Caco-2 (cell line): ENCODE measurements around the gene GALK2. TPM values are rescaled to one million over a fixed set of nuclear protein-coding genes. Genes with fewer than 3 reads are reported as not detected.
"Not testable (repeated sequence)": the region's sequence is repeated elsewhere in the genome, so short reads cannot be mapped to it uniquely, and the experiment has no call there.

ENCODE experiments used
- BruUV-seq: library from RNA; stranded (reverse); fragments of 400-500 nt; replicated peaks from 2 replicates; lab custom pipeline; 2021; lab: Mats Ljungman, UMichigan
- CTCF ChIA-PET: fragments of 300-600 bp; sonication (Branson Sonifier 250); formaldehyde crosslinking; loops from one replicate; lab custom pipeline; 2022; ENCODE audit warnings: antibody characterized with exemption; lab: Charles Lee
- POLR2A ChIA-PET: fragments of 300-600 bp; sonication (Branson Sonifier 250); formaldehyde crosslinking; loops from one replicate; lab custom pipeline; 2022; ENCODE audit warnings: antibody characterized with exemption; lab: Charles Lee
- DNase-seq, 2 experiments: peaks; one replicate each; pipeline versions ENCODE4 v3.0.0 to v3.0.0-alpha.2; 2020 to 2022
- H3K27me3 ChIP-seq: replicated peaks from 2 replicates; pipeline ENCODE4 v1.6.0; 2011; ENCODE audit warnings: low read length; ENCODE audit not compliant: control insufficient read depth, insufficient read depth
- H3K36me3 ChIP-seq: 2 replicates; pipeline ENCODE4 v1.5.1; 2011; ENCODE audit warnings: low read length; ENCODE audit not compliant: control insufficient read depth, insufficient read depth
- H3K4me1 ChIP-seq: fragments of 250-450 bp; sonication (Bioruptor Pico); 2 replicates; pipeline ENCODE4 v1.5.1; 2020; ENCODE audit warnings: mild to moderate bottlenecking
- H3K4me3 ChIP-seq: 2 replicates; pipeline ENCODE4 v1.5.1; 2011; ENCODE audit warnings: low read depth, mild to moderate bottlenecking, control low read depth, low read length
- H3K9me3 ChIP-seq: fragments of 250-450 bp; sonication (Bioruptor Pico); 2 replicates; pipeline ENCODE4 v1.5.1; 2020; ENCODE audit warnings: mild to moderate bottlenecking, moderate library complexity
- H3K27ac Mint-ChIP-seq: one replicate; pipeline ENCODE4 v1.8.0; 2022; ENCODE audit warnings: mixed read lengths; ENCODE audit not compliant: unreplicated experiment
- H3K27me3 Mint-ChIP-seq: one replicate; pipeline ENCODE4 v1.8.0; 2022; ENCODE audit warnings: mixed read lengths; ENCODE audit not compliant: insufficient read depth, unreplicated experiment
- H3K36me3 Mint-ChIP-seq: one replicate; pipeline ENCODE4 v1.8.0; 2022; ENCODE audit warnings: mild to moderate bottlenecking, mixed read lengths; ENCODE audit not compliant: insufficient read depth, unreplicated experiment
- H3K4me1 Mint-ChIP-seq: one replicate; pipeline ENCODE4 v1.8.0; 2022; ENCODE audit warnings: low read depth, mixed read lengths; ENCODE audit not compliant: unreplicated experiment
- H3K4me3 Mint-ChIP-seq: one replicate; pipeline ENCODE4 v1.8.0; 2022; ENCODE audit warnings: mild to moderate bottlenecking, moderate library complexity, mixed read lengths; ENCODE audit not compliant: unreplicated experiment
- H3K9me3 Mint-ChIP-seq: one replicate; pipeline ENCODE4 v1.8.0; 2022; ENCODE audit warnings: mixed read lengths; ENCODE audit not compliant: unreplicated experiment
- intact Hi-C: fragments of 100-400 bp; cut with micrococcal nuclease; formaldehyde crosslinking; loops from one replicate; pipeline ENCODE4 v1.10.0; 2022; ENCODE audit not compliant: unreplicated experiment
- total RNA-seq: library from RNA; stranded (reverse); gene quantifications from 2 replicates; pipeline ENCODE4 v1.2.3, GENCODE V29; 2022
- TF ChIP-seq, protein P1 (sequence below), 2 experiments: fragments of 200-600 bp in 1 of 2; IDR thresholded peaks; 1 replicate in 1 of 2; 2 replicates in 1 of 2; pipeline versions ENCODE4 v1.5.1 to v1.8.0; 2011 to 2022; ENCODE audit warnings: antibody characterized with exemption in 1 of 2, control low read depth in 1 of 2, inconsistent platforms in 1 of 2, low read depth in 1 of 2, low read length in 1 of 2, mild to moderate bottlenecking in 1 of 2, moderate library complexity in 1 of 2; ENCODE audit not compliant: insufficient read depth in 1 of 2, severe bottlenecking in 1 of 2, unreplicated experiment in 1 of 2

GALK2 gene
- total RNA-seq, 1 experiment from 2014 or later = 25.5 TPM

DNA sequence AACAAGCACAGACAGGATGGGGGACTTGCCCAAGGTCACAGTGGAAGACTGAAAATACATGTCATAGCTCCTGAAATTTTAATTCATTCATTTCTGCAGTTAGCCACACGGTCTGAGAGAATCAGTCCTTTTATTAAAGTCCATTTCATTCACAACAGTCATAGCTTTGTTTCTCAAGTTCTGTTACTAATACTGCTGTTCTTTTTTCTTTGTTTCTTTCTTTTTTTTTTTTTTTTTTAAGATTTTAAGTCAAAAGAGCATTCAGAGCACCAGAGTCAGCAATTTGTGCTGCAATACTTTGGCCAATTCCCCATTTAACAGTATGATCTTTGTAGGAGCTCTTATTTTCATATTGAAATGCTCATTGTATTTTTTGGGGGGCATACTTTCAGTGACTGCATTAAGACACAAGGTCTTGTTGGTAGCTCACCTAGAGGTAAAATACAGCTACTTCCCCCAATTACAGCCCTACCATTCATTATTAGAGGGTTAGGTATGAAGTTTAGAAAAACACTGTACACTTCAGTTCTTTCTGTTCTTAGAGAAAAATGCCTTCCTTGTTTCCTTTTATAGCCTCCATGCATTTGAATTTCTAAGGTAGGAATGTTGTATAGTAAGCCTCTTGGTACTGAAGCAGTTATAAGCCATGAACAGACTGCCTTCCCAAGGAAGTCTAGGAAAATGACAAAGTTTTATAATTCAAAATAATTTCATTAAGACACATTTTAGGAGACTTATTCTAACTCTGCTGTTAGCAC is 9.6 kb downstream of the GALK2 start:
- no peak overlapping the region for H3K4me3 ChIP-seq
- Mint-ChIP-seq H3K36me3 (peaks cover 6% of the 10 kb centered on the region), H3K9me3 (no peaks in the 10 kb centered on the region), H3K27ac (no peak overlapping the region), H3K4me3 (no peak overlapping the region), H3K27me3 (no peaks in the 10 kb centered on the region), H3K4me1 (peaks cover 14% of the 10 kb centered on the region)
- no peaks in the 10 kb centered on the region for H3K36me3 ChIP-seq
- ChIA-PET POLR2A (no interaction called here), CTCF (interaction anchor here (0.7 kb wide), 1 partner anchor 56 kb away, joined by 5 read pairs; no protein-coding TSS in a partner anchor)
- peaks cover 12% of the 10 kb centered on the region; the same call in 1 of the 2 replicates for H3K4me1 ChIP-seq
- no peaks in the 10 kb centered on the region for H3K27me3 ChIP-seq
- TF ChIP-seq, protein P1, sequence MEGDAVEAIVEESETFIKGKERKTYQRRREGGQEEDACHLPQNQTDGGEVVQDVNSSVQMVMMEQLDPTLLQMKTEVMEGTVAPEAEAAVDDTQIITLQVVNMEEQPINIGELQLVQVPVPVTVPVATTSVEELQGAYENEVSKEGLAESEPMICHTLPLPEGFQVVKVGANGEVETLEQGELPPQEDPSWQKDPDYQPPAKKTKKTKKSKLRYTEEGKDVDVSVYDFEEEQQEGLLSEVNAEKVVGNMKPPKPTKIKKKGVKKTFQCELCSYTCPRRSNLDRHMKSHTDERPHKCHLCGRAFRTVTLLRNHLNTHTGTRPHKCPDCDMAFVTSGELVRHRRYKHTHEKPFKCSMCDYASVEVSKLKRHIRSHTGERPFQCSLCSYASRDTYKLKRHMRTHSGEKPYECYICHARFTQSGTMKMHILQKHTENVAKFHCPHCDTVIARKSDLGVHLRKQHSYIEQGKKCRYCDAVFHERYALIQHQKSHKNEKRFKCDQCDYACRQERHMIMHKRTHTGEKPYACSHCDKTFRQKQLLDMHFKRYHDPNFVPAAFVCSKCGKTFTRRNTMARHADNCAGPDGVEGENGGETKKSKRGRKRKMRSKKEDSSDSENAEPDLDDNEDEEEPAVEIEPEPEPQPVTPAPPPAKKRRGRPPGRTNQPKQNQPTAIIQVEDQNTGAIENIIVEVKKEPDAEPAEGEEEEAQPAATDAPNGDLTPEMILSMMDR (IDR thresholded peaks at IDR 0.05; ENCODE audit: insufficient read depth in 1 of 2, low read depth in 1 of 2, low read length in 1 of 2, severe bottlenecking in 1 of 2, unreplicated experiment in 1 of 2) = no peak
- intact Hi-C loops = loop anchor here (10.0 kb wide), 1 partner anchor 445 kb away; the partner anchor contains the start of genes DTWD1 and FAM227B
- no peak for DNase-seq
- no peaks in the 10 kb centered on the region for H3K9me3 ChIP-seq
- BruUV-seq = no TSS peak

- Mint-ChIP-seq H3K4me3 (no peak overlapping the region), H3K4me1 (no peaks in the 10 kb centered on the region), H3K27me3 (no peaks in the 10 kb centered on the region), H3K36me3 (peaks cover 6% of the 10 kb centered on the region), H3K27ac (no peak overlapping the region), H3K9me3 (no peaks in the 10 kb centered on the region)
- intact Hi-C loops = no loop called here
- H3K4me1 ChIP-seq = no peaks in the 10 kb centered on the region; the same call in 1 of the 2 replicates
- ChIA-PET CTCF (no interaction called here), POLR2A (no interaction called here)
- TF ChIP-seq, protein P1 (IDR thresholded peaks at IDR 0.05; ENCODE audit: insufficient read depth in 1 of 2, low read depth in 1 of 2, low read length in 1 of 2, severe bottlenecking in 1 of 2, unreplicated experiment in 1 of 2) = no peak
- H3K27me3 ChIP-seq = no peaks in the 10 kb centered on the region
- H3K36me3 ChIP-seq = no peaks in the 10 kb centered on the region
- no peak overlapping the region for H3K4me3 ChIP-seq
- H3K9me3 ChIP-seq = no peaks in the 10 kb centered on the region
- DNase-seq = no peak
- no TSS peak for BruUV-seq
These were observed 12.1 kb downstream of the GALK2 start for GRCh38 chr15:49182128-49182527.

DNA sequence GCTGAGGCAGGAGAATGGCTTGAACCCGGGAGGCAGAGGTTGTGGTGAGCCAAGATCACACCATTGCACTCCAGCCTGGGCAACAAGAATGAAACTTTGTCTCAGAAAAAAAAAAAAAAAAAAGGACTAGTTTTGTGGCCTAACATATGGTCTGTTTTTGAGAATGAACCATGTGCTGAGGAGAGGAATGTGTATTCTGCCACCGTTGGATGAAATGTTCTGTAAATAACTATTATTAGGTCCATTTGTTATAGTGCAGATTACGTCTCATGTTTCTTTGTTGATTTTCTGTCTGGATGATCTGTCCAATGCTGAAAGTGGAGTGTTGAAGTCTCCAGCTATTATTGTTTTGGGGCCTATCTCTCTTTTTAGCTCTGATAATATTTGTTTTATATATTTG is 13.7 kb downstream of the GALK2 start:
- DNase-seq, BruUV-seq, H3K36me3 ChIP-seq, H3K4me1 Mint-ChIP-seq, H3K4me3 Mint-ChIP-seq, H3K27me3 Mint-ChIP-seq, intact Hi-C loops, H3K27ac Mint-ChIP-seq, H3K27me3 ChIP-seq, H3K4me3 ChIP-seq, H3K4me1 ChIP-seq, CTCF ChIA-PET, H3K9me3 Mint-ChIP-seq, POLR2A ChIA-PET, H3K9me3 ChIP-seq: not testable (repeated sequence)
- H3K36me3 Mint-ChIP-seq = peaks cover 10% of the 10 kb centered on the region
